ENCODE results near the gene MAMLD1.

Gene MAMLD1

DNA sequence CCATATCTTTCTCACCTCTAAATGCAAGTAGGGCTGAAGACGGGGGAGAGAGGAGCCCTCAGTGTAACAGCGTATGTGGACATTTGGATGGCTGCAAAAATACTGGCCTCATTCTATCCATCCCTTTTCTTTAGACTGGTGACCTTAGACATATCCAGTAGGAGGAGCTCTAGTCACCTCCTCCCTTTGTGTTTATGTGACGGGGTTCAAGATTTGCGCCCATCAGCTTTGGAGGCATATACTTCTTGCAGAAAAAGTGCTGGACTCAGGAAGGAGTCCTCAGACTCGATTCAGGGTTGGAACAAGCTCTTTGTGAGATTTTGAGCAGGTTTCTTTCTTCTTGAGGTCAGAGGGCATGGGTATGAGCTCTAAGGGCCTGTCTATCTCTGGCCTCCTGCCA is 86.2 kb downstream of the MAMLD1 start:
- H3K4me3 Mint-ChIP-seq: no peak overlapping the region
- no peak for DNase-seq
- H3K9me3 Mint-ChIP-seq: no peaks in the 10 kb centered on the region
- H3K27ac Mint-ChIP-seq: no peak overlapping the region
- no peak for ATAC-seq (replicated peaks)
- no peaks in the 10 kb centered on the region for H3K27me3 Mint-ChIP-seq
- H3K4me1 Mint-ChIP-seq: no peaks in the 10 kb centered on the region
- no peaks in the 10 kb centered on the region for H3K36me3 Mint-ChIP-seq

DNA sequence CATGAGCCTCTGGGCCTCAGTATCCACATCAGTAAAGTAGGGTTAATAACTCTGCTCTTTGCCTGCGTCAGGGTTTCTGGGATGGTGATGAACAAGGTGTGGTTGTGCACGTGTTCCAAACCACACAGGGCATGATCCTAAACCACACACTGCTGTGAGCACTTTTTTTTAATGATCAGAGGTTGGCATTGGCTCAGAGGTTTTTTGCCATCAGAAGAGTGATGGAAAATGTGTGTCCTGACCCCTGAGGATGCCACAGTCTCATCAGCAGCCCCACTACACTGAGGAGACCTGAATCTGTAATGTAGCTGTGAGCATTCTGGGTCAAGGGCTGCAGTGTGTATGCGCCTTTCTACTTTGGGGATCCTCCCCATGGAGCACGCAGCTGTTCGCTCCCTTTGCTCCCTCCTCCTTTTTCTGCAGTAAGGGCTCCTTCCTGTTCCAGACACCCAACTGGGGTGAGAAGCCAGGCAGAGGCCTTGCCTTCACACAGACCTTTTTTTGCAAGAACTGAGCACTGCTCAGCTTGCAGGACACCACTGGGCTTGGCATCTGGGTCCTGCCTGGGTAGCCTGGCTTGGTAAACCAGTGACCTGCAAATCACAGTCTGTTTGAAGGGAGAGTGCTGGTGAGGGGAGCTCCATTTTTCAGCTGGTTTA is 87.5 kb downstream of the MAMLD1 start:
- no peaks in the 10 kb centered on the region for H3K9me3 Mint-ChIP-seq
- no peaks in the 10 kb centered on the region for H3K27me3 Mint-ChIP-seq
- H3K4me1 Mint-ChIP-seq: no peaks in the 10 kb centered on the region
- DNase-seq (no peak), ATAC-seq (replicated peaks) (no peak)
- no peaks in the 10 kb centered on the region for H3K36me3 Mint-ChIP-seq
- H3K27ac Mint-ChIP-seq: no peak overlapping the region
- no peak overlapping the region for H3K4me3 Mint-ChIP-seq

DNA sequence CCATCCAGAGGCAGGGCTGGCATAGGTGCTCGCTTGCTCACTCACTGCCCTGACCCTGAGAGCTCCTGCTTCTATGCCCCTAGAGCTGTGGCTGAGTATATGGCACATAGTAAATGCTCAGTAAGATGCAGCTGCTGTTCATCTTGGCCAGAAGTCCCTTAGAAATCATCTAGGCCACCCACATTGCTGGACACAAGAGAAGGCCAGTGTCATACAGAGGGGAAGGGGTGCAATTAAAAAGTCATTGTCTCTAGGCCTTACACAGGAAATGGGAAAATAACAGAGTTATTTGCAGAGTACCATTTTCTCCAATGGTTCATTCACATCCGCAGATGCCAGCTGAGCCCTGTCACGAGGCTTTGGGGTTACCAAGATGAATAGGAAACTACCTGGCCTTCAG is 88.8 kb downstream of the MAMLD1 start:
- H3K4me3 Mint-ChIP-seq: no peak overlapping the region
- DNase-seq (no peak), ATAC-seq (replicated peaks) (no peak)
- H3K4me1 Mint-ChIP-seq: no peaks in the 10 kb centered on the region
- H3K9me3 Mint-ChIP-seq: no peaks in the 10 kb centered on the region
- no peak overlapping the region for H3K27ac Mint-ChIP-seq
- H3K27me3 Mint-ChIP-seq: no peaks in the 10 kb centered on the region
- H3K36me3 Mint-ChIP-seq: no peaks in the 10 kb centered on the region

DNA sequence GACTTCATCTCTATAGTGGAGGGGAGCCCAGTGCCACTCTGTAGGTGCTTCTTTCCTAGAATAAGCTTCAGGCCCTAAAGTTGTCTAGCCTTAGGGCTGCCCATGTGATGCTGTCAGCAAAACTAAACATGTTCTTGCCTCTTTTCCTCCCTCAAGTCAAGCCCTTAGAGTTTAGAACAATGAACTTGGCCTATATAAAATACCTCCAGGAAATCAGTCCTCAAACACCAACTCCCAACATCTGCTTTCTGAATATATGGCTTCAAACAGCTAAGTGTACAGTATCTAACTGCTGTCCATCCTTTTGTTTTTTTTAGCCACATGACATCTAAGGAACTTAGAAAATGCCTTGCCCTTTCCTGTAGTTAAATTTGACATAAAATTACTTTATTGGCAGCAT is 91.0 kb downstream of the MAMLD1 start:
- Mint-ChIP-seq H3K9me3 (no peaks in the 10 kb centered on the region), H3K27ac (no peak overlapping the region), H3K27me3 (no peaks in the 10 kb centered on the region), H3K36me3 (no peaks in the 10 kb centered on the region), H3K4me3 (no peak overlapping the region), H3K4me1 (no peaks in the 10 kb centered on the region)
- no peak for ATAC-seq (replicated peaks)
- no peak for DNase-seq

DNA sequence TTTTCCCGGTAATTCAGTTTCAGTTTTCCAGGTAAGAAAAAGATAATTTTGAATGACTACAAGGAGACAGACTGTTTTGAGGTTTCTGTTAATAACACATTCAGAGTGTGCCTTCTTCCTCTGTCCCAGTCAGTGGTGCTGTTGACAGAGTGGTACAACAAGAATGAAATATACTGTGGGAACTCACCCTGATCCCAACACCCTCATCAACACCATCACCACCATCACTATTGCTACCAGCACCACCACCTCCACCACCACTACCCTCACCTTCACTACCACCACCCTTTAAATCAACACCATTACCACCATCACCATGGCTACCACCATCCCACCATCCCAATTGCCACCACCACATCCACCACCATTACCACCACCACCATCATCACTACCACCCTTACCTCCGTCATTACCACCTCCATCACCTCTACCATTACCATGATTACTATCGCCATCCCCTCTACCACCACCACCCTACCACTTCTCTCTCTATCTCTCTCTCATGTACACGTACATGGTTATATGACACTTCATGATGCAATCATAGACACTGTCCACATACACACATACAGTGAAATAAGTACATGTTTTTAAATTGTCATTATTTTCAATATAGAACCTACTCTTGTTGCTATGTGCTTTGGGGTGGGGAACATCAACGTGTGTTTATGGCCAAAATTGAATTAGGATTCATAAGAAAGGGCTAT is 91.5 kb downstream of the MAMLD1 start:
- no peak for ATAC-seq (replicated peaks)
- Mint-ChIP-seq H3K27ac (no peak overlapping the region), H3K36me3 (no peaks in the 10 kb centered on the region), H3K4me3 (no peak overlapping the region), H3K27me3 (no peaks in the 10 kb centered on the region), H3K4me1 (no peaks in the 10 kb centered on the region), H3K9me3 (no peaks in the 10 kb centered on the region)
- no peak for DNase-seq

DNA sequence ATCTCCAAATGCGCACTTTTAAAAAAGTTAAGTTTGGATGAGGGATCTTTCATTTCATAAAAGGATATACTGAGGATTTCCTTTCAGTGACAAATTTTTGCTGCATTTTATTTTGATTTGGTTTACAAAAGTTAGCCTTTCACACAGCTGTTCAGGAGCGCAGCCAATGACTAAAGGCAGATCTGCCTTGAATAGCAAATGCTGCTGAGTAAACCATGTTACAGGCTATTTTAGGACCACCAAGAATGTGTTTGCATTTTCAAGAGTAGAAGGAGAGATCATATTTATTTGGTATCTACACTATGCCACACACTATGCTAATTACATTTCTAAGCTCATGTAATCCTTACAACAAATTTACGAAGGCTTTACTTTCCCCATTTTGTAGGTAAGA is 92.1 kb downstream of the MAMLD1 start:
- ATAC-seq (replicated peaks): no peak
- Mint-ChIP-seq H3K27me3 (no peaks in the 10 kb centered on the region), H3K36me3 (no peaks in the 10 kb centered on the region), H3K4me1 (no peaks in the 10 kb centered on the region), H3K4me3 (no peak overlapping the region), H3K9me3 (no peaks in the 10 kb centered on the region), H3K27ac (no peak overlapping the region)
- DNase-seq: no peak

DNA sequence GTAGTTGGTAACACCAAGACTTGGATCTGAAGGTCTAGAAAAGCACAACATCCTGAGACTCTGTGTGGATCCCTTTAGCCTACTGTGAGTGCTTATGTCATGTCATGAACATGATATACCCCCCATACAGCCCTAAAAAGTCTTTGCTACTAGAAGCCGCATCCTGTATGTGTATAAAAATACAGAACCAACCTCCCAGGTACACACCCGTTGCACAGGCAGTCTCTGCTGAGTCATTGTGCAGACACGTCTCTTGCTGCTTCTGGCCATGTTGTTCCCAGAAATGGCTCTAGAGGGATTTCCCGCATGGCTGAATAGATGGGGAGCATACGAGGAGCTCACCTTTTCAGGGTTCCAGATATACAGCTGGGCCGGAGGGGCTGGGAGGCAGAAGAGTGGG is 93.3 kb downstream of the MAMLD1 start:
- DNase-seq (no peak), ATAC-seq (replicated peaks) (no peak)
- Mint-ChIP-seq H3K4me3 (no peak overlapping the region), H3K27me3 (no peaks in the 10 kb centered on the region), H3K36me3 (no peaks in the 10 kb centered on the region), H3K27ac (no peak overlapping the region), H3K9me3 (no peaks in the 10 kb centered on the region), H3K4me1 (no peaks in the 10 kb centered on the region)

DNA sequence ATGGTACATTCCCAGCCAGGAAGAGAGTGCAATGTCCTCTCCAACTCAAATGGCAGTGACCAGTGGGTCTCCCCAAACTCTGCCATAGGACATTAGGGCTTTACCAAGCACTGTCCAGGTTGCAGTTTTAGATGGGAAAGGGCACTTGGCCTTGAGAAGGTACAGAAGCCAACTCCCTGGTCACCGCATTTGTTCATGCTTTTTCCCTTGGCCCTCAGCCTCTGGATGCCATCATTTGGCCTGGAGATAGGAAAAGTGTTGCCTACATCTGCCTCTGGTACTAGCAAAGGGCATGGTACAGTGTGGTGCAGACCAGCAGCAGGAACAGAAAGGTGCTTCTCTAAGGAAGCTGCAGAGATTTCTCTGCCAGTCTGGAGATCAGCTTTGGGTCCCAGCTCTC is 93.8 kb downstream of the MAMLD1 start:
- H3K4me3 Mint-ChIP-seq: no peak overlapping the region
- H3K4me1 Mint-ChIP-seq: no peaks in the 10 kb centered on the region
- no peak overlapping the region for H3K27ac Mint-ChIP-seq
- no peaks in the 10 kb centered on the region for H3K9me3 Mint-ChIP-seq
- ATAC-seq (replicated peaks): no peak
- no peaks in the 10 kb centered on the region for H3K27me3 Mint-ChIP-seq
- no peaks in the 10 kb centered on the region for H3K36me3 Mint-ChIP-seq
- DNase-seq: no peak

DNA sequence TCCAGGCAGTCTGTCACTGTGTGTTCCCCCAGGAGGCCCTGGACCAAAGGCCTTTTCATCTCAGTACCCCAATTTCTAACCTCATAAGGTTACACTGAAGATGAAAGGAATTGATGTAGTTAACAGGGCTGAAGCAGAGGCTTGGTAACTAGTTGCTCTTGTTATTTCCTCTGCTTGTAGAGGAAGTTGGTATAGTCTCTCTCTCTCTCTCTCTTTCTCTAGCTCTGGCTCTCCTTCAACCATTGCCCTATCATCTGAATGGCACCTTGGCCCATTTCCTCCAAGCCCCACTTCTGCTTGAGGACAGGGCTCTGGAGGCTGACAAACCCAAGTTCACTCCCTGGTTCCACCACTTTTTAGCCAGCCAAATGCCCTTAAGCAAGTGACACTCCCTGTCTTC is 96.1 kb downstream of the MAMLD1 start:
- Mint-ChIP-seq H3K4me3 (no peak overlapping the region), H3K4me1 (no peaks in the 10 kb centered on the region), H3K9me3 (no peaks in the 10 kb centered on the region), H3K27me3 (no peaks in the 10 kb centered on the region), H3K27ac (no peak overlapping the region), H3K36me3 (no peaks in the 10 kb centered on the region)
- ATAC-seq (replicated peaks) (no peak), DNase-seq (no peak)

DNA sequence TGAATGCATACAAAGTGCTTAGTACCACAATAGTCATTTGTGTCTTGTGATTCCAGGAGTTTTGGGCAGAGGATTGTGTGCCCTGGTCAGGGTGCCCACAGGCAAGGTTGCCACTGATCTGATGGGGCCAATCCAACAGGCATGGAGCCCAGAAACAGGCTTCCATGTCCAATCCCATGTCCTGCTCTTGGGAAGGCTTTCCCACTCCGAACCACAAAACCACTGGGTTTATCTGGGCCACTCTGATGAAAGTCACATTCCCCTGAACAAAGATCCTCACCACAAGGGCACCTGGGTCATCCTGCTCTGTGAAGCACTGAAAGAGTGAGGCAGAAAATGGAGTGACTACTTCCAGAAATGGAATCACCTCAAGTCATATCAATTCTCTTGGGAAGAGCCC is 96.9 kb downstream of the MAMLD1 start:
- Mint-ChIP-seq H3K9me3 (no peaks in the 10 kb centered on the region), H3K27ac (no peak overlapping the region), H3K36me3 (no peaks in the 10 kb centered on the region), H3K4me3 (no peak overlapping the region), H3K27me3 (no peaks in the 10 kb centered on the region), H3K4me1 (no peaks in the 10 kb centered on the region)
- ATAC-seq (replicated peaks) (no peak), DNase-seq (no peak)

DNA sequence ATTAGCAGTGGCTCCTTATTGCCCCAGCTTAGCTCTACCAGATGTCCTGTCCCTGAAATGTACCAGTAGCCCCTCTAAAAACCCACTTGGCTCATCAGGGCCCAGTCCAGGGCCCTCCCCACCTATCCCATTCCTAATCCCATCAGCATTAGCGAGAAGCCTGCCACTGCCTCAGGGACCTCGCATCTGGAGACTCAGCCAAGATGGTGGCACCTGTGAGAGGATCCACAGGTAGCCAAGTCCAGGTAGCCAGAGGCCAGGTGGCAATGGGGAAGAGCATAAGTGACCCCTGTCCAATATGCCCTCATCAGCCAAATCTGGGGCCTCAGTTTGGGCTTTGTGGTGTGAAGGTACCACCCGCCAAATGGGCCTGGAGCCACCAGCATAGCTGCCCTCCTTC is 97.7 kb downstream of the MAMLD1 start:
- no peak for ATAC-seq (replicated peaks)
- no peaks in the 10 kb centered on the region for H3K4me1 Mint-ChIP-seq
- no peaks in the 10 kb centered on the region for H3K27me3 Mint-ChIP-seq

DNA sequence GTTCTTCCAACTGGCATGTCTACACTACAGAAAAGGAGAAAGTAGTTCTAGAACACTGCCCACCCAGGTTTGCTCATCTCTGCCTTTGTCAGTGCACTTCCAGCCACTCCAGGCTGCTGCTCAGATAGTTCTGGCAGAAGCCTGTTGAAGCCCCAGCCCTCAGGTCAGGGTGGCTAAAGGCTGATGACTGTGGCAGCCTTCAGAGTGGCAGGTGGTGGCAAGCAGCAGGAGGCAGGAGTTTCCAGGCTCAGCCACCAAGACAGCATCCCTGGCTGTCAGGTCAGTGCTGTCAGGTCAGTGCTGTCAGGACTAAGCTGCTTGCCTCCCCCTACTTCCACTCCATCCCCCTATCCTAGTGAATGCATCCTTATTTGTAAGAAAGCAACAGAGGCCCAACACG is 100.4 kb downstream of the MAMLD1 start:
- Mint-ChIP-seq H3K27ac (no peak overlapping the region), H3K4me3 (no peak overlapping the region), H3K4me1 (no peaks in the 10 kb centered on the region), H3K27me3 (no peaks in the 10 kb centered on the region), H3K36me3 (no peaks in the 10 kb centered on the region), H3K9me3 (no peaks in the 10 kb centered on the region)
- ATAC-seq (replicated peaks): no peak
- no peak for DNase-seq

More for the DNA sequence above, 97.7 kb downstream of the MAMLD1 start:
- H3K4me3 Mint-ChIP-seq: no peak overlapping the region
- no peak for DNase-seq
- no peaks in the 10 kb centered on the region for H3K9me3 Mint-ChIP-seq
- no peaks in the 10 kb centered on the region for H3K36me3 Mint-ChIP-seq
- H3K27ac Mint-ChIP-seq: no peak overlapping the region

DNA sequence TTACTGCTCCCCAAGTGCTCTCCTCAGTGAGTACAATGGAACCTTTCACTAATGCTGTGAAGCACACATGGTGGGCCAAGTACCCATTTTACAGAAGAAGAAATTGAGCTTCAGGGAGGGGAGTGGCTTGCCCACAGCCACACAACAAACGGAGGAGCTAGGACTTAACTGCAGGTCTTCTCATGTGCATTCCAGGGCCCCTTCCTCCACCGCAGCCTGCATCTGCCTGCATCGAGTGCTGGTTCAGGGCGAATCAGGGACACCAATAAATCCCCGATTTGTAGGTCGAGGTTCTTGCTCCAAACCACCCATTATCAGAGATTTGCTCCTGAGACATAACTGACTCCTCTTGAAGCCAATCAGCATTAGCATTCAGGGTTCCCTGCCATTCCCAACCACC is 100.9 kb downstream of the MAMLD1 start:
- ATAC-seq (replicated peaks) (no peak), DNase-seq (no peak)
- H3K4me3 Mint-ChIP-seq: no peak overlapping the region
- no peak overlapping the region for H3K27ac Mint-ChIP-seq
- no peaks in the 10 kb centered on the region for H3K9me3 Mint-ChIP-seq
- H3K4me1 Mint-ChIP-seq: no peaks in the 10 kb centered on the region
- H3K27me3 Mint-ChIP-seq: no peaks in the 10 kb centered on the region
- H3K36me3 Mint-ChIP-seq: no peaks in the 10 kb centered on the region

DNA sequence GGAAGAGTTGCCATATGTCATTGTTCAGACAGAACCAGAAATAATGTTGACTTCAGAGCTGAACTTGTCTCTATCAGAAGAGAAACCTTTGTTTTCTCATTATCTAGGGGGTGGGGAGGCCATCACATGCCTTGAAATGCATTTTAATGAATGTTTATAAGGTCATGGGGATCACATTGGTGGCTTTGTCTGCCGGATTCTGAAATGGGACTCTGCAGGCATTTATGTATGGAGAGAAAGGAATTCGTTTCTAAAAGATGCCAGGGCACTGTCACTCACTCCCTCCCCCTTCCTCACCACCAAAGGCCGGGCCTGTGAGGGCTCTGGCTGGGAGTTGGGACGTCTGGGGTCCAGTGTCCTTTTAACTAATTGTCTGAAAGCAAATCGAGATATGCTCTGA is 102.2 kb downstream of the MAMLD1 start:
- no peaks in the 10 kb centered on the region for H3K4me1 Mint-ChIP-seq
- H3K4me3 Mint-ChIP-seq: no peak overlapping the region
- no peak overlapping the region for H3K27ac Mint-ChIP-seq
- DNase-seq (no peak), ATAC-seq (replicated peaks) (no peak)
- H3K9me3 Mint-ChIP-seq: no peaks in the 10 kb centered on the region
- H3K27me3 Mint-ChIP-seq: no peaks in the 10 kb centered on the region
- no peaks in the 10 kb centered on the region for H3K36me3 Mint-ChIP-seq

DNA sequence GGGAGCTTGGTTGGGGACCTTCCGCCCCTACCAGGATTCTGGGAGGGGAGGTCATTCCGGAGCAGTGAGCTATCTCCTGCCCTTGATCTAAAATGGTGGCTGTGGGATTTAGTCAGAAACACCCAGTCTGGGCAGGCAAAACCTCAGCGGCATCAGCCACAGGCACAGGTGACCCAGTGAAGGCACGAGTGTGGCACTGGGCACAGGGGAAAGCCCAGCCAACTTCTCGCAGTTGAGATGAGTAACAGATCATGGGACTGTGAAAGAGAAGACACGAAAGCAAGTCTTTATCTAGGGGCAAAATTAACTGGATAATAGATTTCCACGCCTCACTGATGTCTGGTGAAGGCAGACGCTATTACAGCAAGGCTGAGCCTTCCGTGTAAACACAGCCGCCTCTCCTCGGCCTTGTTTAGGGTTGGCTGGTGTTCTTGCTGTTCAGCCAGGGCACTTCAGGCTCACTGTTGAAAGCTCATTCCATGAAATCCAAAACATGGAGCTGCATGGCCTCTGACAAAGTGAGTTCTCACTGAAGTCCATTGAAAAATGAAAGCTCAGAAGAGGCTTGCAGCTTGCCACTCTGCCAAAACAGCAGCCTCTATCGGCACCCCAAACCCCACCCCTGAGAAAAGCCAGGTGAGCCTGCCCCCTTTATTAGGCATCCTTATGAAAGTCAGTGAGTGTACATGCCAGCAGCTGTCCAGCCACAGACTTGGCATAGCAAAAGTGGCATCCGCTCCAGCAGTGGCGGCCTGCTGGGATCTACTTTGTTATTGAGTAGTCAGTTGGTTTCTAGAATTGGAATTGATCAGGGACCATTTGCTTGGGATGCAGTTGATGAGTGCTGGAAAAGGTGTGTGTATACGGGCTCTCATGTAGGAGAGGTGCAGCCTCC is 103.0 kb downstream of the MAMLD1 start:
- ATAC-seq (replicated peaks): peak in 1 of 2 donors; percentile 45
- no peaks in the 10 kb centered on the region for H3K27me3 Mint-ChIP-seq
- no peaks in the 10 kb centered on the region for H3K9me3 Mint-ChIP-seq
- DNase-seq: no peak
- no peak overlapping the region for H3K27ac Mint-ChIP-seq
- no peaks in the 10 kb centered on the region for H3K36me3 Mint-ChIP-seq
- no peaks in the 10 kb centered on the region for H3K4me1 Mint-ChIP-seq
- no peak overlapping the region for H3K4me3 Mint-ChIP-seq
